ENCODE results near the gene CDH13.

The CDH13 gene

DNA sequence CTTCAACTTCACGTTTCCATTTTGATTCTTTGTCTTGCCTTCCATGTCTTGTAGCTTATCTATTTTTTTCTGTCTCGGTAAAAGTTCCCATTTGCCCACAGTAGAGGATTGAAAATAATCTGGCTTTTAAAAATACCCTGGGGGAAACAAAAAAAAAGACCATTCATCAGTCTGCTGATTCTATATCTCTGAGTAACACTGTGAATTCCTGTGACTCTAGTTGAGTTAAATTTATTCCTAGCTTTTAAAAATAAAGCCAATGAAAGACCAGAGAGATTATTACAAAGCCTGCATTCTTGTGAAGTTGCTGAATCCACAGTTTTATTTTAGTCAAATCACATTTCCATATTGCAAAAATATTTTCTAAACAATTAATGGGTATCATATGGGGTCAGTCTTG is 532.3 kb downstream of the CDH13 start:
- POLR2A ChIA-PET = no interaction called here
- CTCF ChIA-PET = no interaction called here
- TF ChIP-seq, protein P1, sequence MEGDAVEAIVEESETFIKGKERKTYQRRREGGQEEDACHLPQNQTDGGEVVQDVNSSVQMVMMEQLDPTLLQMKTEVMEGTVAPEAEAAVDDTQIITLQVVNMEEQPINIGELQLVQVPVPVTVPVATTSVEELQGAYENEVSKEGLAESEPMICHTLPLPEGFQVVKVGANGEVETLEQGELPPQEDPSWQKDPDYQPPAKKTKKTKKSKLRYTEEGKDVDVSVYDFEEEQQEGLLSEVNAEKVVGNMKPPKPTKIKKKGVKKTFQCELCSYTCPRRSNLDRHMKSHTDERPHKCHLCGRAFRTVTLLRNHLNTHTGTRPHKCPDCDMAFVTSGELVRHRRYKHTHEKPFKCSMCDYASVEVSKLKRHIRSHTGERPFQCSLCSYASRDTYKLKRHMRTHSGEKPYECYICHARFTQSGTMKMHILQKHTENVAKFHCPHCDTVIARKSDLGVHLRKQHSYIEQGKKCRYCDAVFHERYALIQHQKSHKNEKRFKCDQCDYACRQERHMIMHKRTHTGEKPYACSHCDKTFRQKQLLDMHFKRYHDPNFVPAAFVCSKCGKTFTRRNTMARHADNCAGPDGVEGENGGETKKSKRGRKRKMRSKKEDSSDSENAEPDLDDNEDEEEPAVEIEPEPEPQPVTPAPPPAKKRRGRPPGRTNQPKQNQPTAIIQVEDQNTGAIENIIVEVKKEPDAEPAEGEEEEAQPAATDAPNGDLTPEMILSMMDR (IDR thresholded peaks at IDR 0.05; ENCODE audit: control extremely low read depth, extremely low read depth, low read depth, missing control alignments) = no peak
- DNase-seq (ENCODE audit: extremely low spot score) = no peak

DNA sequence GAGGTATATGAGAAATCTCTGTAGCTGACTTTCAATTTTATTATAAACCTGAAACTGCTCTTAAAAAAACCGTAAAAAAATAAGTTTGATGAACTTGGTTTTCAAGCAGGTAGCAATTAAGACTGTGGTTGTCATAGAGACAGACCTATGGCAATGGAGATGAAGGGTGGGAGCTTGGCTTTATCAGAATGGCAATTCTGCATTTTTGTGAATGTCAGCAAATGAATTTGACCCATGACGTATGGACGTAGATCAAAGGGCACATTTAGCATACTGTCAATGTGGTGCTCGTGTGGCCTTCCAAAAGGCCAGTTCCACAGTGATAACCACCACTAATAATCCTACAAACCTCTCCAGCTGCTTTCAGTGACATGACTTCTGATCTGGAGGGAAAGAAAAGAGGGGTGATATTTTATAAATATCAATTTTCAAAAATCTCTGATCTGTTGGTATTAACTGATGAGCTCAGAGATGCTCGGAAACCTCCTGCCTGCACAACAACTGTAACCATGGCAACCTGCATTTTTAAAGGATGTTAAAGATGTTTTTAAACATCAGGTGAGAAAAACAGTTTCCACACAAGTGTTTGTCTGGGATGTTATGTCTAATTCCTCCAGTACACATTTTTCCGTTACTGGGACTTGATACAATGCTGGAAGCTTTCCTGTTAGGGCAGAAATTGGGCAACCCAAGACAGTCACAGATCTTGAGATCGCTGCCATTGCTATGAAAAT is 533.7 kb downstream of the CDH13 start:
- ChIA-PET POLR2A (no interaction called here), CTCF (interaction anchor here (1.1 to 2.1 kb wide), 2 partner anchors 9 to 25 kb away, joined by 3 to 5 read pairs; no protein-coding TSS in a partner anchor)
- TF ChIP-seq, protein P1 (IDR thresholded peaks at IDR 0.05; ENCODE audit: control extremely low read depth, extremely low read depth, low read depth, missing control alignments) = no peak
- no peak for DNase-seq (ENCODE audit: extremely low spot score)

DNA sequence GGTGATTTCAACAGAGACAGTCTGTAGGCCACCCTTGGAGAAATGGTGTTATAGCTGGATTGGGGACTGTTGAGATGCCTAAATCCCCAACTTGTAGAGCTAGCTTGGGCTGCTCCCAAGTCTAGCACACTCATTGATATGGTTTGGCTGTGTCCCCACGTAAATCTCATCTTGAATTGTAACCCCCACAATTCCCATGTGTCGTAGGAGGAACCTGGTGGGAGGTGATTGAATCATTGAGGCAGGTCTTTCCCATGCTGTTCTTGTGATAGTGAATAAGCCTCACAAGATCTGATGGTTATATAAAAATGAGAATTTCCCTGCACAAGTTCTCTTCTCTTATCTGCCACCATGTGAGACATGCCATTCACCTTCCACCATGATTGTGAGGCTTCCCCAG is 536.0 kb downstream of the CDH13 start:
- CTCF ChIA-PET = no interaction called here
- DNase-seq (ENCODE audit: extremely low spot score) = no peak
- TF ChIP-seq, protein P1 (IDR thresholded peaks at IDR 0.05; ENCODE audit: control extremely low read depth, extremely low read depth, low read depth, missing control alignments) = no peak
- POLR2A ChIA-PET = no interaction called here

DNA sequence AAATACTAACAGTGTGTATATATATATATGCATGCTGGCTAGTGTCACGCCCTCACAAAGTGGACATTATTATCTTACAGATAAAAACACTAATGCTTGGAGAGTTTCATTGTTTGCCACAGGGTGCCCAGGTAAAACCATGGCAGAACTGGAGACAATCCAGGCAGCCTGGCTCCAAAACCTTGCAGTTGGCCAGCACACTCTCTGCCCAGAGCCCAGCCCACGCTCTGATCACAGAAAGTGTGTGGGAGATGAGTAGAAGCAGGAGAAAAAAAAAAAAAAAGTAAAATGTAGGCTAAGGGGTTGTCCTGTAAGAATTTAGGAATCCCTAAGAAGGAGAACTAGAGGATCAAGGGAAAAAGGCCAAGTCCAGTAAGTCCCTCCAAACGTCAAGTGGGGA is 538.0 kb downstream of the CDH13 start:
- no peak for DNase-seq (ENCODE audit: extremely low spot score)
- ChIA-PET POLR2A (no interaction called here), CTCF (no interaction called here)
- TF ChIP-seq, protein P1 (IDR thresholded peaks at IDR 0.05; ENCODE audit: control extremely low read depth, extremely low read depth, low read depth, missing control alignments) = no peak

DNA sequence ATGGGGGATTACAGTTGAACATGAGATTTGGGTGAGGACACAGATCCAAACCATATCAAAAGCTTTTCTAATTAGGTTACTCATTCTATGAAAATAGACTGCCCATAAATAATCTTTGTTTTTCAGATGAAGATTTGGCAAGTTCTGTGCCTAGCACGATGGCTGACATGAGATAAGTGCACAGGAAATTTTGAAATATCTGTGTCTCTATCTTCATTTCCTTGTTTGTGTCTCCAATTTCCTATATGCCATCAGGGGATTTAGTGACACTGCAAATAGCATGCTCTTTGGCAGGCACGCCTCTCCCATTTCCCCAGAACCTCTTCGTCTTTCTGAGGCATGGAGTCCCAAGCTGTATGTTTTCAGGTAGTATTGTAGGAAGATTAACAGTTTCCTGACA is 544.6 kb downstream of the CDH13 start:
- TF ChIP-seq, protein P1 (IDR thresholded peaks at IDR 0.05; ENCODE audit: control extremely low read depth, extremely low read depth, low read depth, missing control alignments) = no peak
- POLR2A ChIA-PET = no interaction called here
- CTCF ChIA-PET = no interaction called here

DNA sequence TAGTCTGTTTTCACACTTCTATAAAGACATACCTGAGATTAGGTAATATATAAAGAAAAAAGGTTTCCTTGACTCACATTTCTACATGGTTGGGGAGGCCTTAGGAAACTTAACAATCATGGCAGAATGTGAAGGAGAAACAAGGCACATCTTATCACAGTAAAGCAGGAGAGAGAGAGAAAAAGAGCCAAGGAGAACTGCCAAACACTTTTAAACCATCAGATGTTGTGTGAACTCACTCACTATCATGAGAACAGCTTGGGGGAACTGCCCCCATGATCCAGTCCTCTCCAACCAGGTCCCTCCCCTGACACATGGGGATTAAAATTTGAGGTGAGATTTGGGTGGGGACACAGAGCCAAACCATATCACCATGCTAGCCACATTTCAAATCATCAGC is 547.9 kb downstream of the CDH13 start:
- ChIA-PET POLR2A (no interaction called here), CTCF (no interaction called here)
- DNase-seq (ENCODE audit: extremely low spot score) = no peak
- TF ChIP-seq, protein P1 (IDR thresholded peaks at IDR 0.05; ENCODE audit: control extremely low read depth, extremely low read depth, low read depth, missing control alignments) = no peak

More for the DNA sequence above, 544.6 kb downstream of the CDH13 start:
- no peak for DNase-seq (ENCODE audit: extremely low spot score)

All from GM10248 (cell line).